GM23338 (cell line): ENCODE results near the gene GCA. TPM values are rescaled to one million over a fixed set of nuclear protein-coding genes. Genes with fewer than 3 reads are reported as not detected.

Experiments
- ATAC-seq: fragments of 200-7000 bp; cut with Tn5 transposase; 3 replicates; pipeline ENCODE4 v1.9.1; 2020
- DNase-seq: peaks from one replicate; pipeline ENCODE4 v3.0.0-alpha.2; 2015; ENCODE audit warnings: low spot score
- H2AFZ ChIP-seq: fragments of 200-600 bp; sonication (generic); 2 replicates; pipeline ENCODE4 v1.8.0; 2016; ENCODE audit warnings: antibody characterized with exemption, mild to moderate bottlenecking, moderate library complexity
- H3F3A ChIP-seq: fragments of 200-600 bp; sonication (generic); replicated peaks from 2 replicates; pipeline ENCODE4 v1.8.0; 2017; ENCODE audit warnings: antibody characterized with exemption, mixed run types, low read depth
- H3K27ac ChIP-seq: fragments of 200-600 bp; sonication (generic); 2 replicates; pipeline ENCODE4 v1.6.1; 2016; ENCODE audit warnings: low read depth
- H3K27me3 ChIP-seq: fragments of 200-600 bp; sonication (generic); 2 replicates; pipeline ENCODE4 v1.8.0; 2016; ENCODE audit warnings: mild to moderate bottlenecking, mixed run types, moderate library complexity; ENCODE audit not compliant: insufficient read depth
- H3K36me3 ChIP-seq: fragments of 200-600 bp; sonication (generic); 2 replicates; pipeline ENCODE4 v1.8.0; 2016; ENCODE audit warnings: mild to moderate bottlenecking; ENCODE audit not compliant: insufficient read depth
- H3K4me1 ChIP-seq: fragments of 200-600 bp; sonication (generic); 2 replicates; pipeline ENCODE4 v1.8.0; 2016; ENCODE audit warnings: mild to moderate bottlenecking, moderate library complexity; ENCODE audit not compliant: insufficient read depth
- H3K4me2 ChIP-seq: fragments of 200-600 bp; sonication (generic); 2 replicates; pipeline ENCODE4 v1.7.1; 2017; ENCODE audit warnings: mixed run types
- H3K4me3 ChIP-seq: fragments of 200-600 bp; sonication (generic); 2 replicates; pipeline ENCODE4 v1.6.1; 2016; ENCODE audit warnings: mixed run types
- H3K79me2 ChIP-seq: fragments of 200-600 bp; sonication (generic); replicated peaks from 2 replicates; pipeline ENCODE4 v1.8.0; 2017; ENCODE audit warnings: mild to moderate bottlenecking; ENCODE audit not compliant: insufficient read depth
- H3K9me2 ChIP-seq: fragments of 200-600 bp; sonication (generic); 2 replicates; pipeline ENCODE4 v1.8.0; 2017; ENCODE audit not compliant: insufficient read depth
- H4K20me1 ChIP-seq: fragments of 200-600 bp; sonication (generic); replicated peaks from 2 replicates; pipeline ENCODE4 v1.8.0; 2017; ENCODE audit warnings: mild to moderate bottlenecking; ENCODE audit not compliant: insufficient read depth
- H3K27ac Mint-ChIP-seq: 2 replicates; pipeline ENCODE4 v1.8.0; 2020; ENCODE audit warnings: inconsistent platforms, mild to moderate bottlenecking, moderate library complexity, mixed read lengths
- H3K27me3 Mint-ChIP-seq: 3 replicates; pipeline ENCODE4 v1.8.0; 2022; ENCODE audit warnings: low read depth, mild to moderate bottlenecking, moderate library complexity, mixed read lengths, inconsistent platforms; ENCODE audit not compliant: insufficient read depth, poor library complexity
- H3K36me3 Mint-ChIP-seq: 3 replicates; pipeline ENCODE4 v1.8.0; 2021; ENCODE audit warnings: low read depth, mild to moderate bottlenecking, inconsistent platforms, moderate library complexity, mixed read lengths
- H3K4me1 Mint-ChIP-seq: 3 replicates; pipeline ENCODE4 v1.8.0; 2020; ENCODE audit warnings: mild to moderate bottlenecking, inconsistent platforms, mixed read lengths
- H3K4me3 Mint-ChIP-seq: 3 replicates; pipeline ENCODE4 v1.8.0; 2021; ENCODE audit warnings: moderate library complexity, mild to moderate bottlenecking, inconsistent platforms, mixed read lengths
- H3K9me3 Mint-ChIP-seq: 3 replicates; pipeline ENCODE4 v1.8.0; 2020; ENCODE audit warnings: moderate library complexity, mild to moderate bottlenecking, inconsistent platforms, mixed read lengths
- CREB1 ChIP-seq: fragments of 250-450 bp; sonication (Bioruptor Pico); IDR thresholded peaks from 2 replicates; pipeline ENCODE4 v1.5.0; 2020; ENCODE audit warnings: low read depth, mild to moderate bottlenecking, moderate library complexity
- EZH2phosphoT487 ChIP-seq: fragments of 200-600 bp; sonication (generic); IDR thresholded peaks from one replicate; pipeline ENCODE4 v1.8.1; 2018; ENCODE audit warnings: antibody characterized with exemption; ENCODE audit not compliant: unreplicated experiment
- JUNB ChIP-seq: IDR thresholded peaks from one replicate; pipeline ENCODE4 v1.6.1; 2016; ENCODE audit warnings: antibody characterized with exemption; ENCODE audit not compliant: unreplicated experiment
- REST ChIP-seq: IDR thresholded peaks from one replicate; pipeline ENCODE4 v1.6.1; 2018; ENCODE audit warnings: antibody characterized with exemption; ENCODE audit not compliant: unreplicated experiment
- ZNF462 ChIP-seq: fragments of 250-450 bp; sonication (Bioruptor Pico); IDR thresholded peaks from 2 replicates; pipeline ENCODE4 v1.5.0; 2020; ENCODE audit warnings: mild to moderate bottlenecking, moderate library complexity
- polyA plus RNA-seq: library from polyadenylated mRNA; unstranded; fragments of >200 nt; fragmentation: Nextera tagmentation; extraction: Ambion mirVana; gene quantifications from 2 replicates; pipeline ENCODE4 v1.2.1, GENCODE V29; 2016
- total RNA-seq: library from RNA; depleted of rRNA; stranded (reverse); fragments of >200 nt; shearing (Covaris generic); gene quantifications from 2 replicates; pipeline ENCODE4 v1.2.3, GENCODE V29; 2014

The GCA gene
- total and polyA plus RNA-seq, 2 experiments from 2014 or later = 39.3 to 62.7 TPM

- TF ChIP-seq ZNF462 (CRISPR knock-in tag) = no peak
Observed at GRCh38 chr2:162301151-162301804, 42.7 kb upstream of the GCA start (continued).

DNA sequence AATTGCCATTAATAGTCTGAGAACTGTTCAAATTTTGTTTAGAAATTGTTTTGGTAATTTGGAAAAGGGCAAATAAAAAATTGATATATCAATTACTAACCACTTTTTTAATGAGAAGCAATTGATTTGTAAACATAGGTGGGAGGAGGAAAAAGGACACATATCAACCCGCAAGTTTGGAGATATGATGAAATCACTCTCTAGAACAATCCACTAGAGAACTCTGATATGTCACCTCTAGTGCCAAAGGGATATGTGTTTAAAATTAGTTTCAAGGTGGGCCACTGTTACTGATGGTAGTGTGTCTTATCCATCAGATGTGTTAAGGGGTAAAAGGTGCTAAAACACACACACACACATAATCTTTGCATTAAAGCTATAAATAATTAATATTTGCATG lies 42.1 kb upstream of the GCA start:
- Histone ChIP-seq H3F3A (no peaks in the 10 kb centered on the region), H3K9me2 (no peaks in the 10 kb centered on the region), H4K20me1 (no peaks in the 10 kb centered on the region), H3K79me2 (no peaks in the 10 kb centered on the region), H3K4me3 (no peak overlapping the region), H3K4me2 (no peak overlapping the region), H3K27ac (no peak overlapping the region), H3K27me3 (no peaks in the 10 kb centered on the region), H3K36me3 (no peaks in the 10 kb centered on the region), H2AFZ (no peak overlapping the region), H3K4me1 (peaks cover 5% of the 10 kb centered on the region)
- Mint-ChIP-seq H3K27ac (no peak overlapping the region), H3K4me1 (peaks cover 9% of the 10 kb centered on the region; the same call in 2 of the 3 replicates), H3K4me3 (no peak overlapping the region), H3K27me3 (peaks cover 1% of the 10 kb centered on the region), H3K9me3 (no peaks in the 10 kb centered on the region; the same call in 2 of the 3 replicates), H3K36me3 (no peaks in the 10 kb centered on the region)
- ATAC-seq (no peak), DNase-seq (no peak)
- TF ChIP-seq REST = no peak
- no peak for TF ChIP-seq JUNB
- no peak for TF ChIP-seq ZNF462 (CRISPR knock-in tag)
- no peak for TF ChIP-seq CREB1 (CRISPR knock-in tag)
- no peak for TF ChIP-seq EZH2phosphoT487
